Common myeloid progenitor, CD34-positive (primary cell): ENCODE measurements around the gene VAC14.

Source experiments
- CTCF ChIA-PET: fragments of 350-600 bp; sonication (Branson Sonifier 250); formaldehyde crosslinking; loops from one replicate; lab custom pipeline; 2021; ENCODE audit warnings: antibody characterized with exemption; lab: Charles Lee
- POLR2A ChIA-PET: fragments of 350-600 bp; sonication (Branson Sonifier 250); formaldehyde crosslinking; loops from one replicate; lab custom pipeline; 2021; ENCODE audit warnings: antibody characterized with exemption; lab: Charles Lee
- DNase-seq, 3 donors: peaks; one replicate each; pipeline versions ENCODE4 v3.0.0 to v3.0.0-alpha.2; 2013
- H3K27ac ChIP-seq, 2 experiments: 1 replicate in 1 of 2; 2 replicates in 1 of 2; pipeline ENCODE4 v1.7.0; 2013; ENCODE audit warnings: inconsistent platforms in 2 of 2, low read length in 2 of 2, mild to moderate bottlenecking in 2 of 2, low read depth in 1 of 2, moderate library complexity in 1 of 2; ENCODE audit not compliant: severe bottlenecking in 2 of 2, insufficient read depth in 1 of 2, poor library complexity in 1 of 2
- H3K27me3 ChIP-seq, 5 experiments: replicated peaks in 2 of 5; 1 replicate in 3 of 5; 2 replicates in 2 of 5; pipeline versions ENCODE4 v1.6.1 to v1.7.0; 2013; ENCODE audit warnings: low read length in 4 of 5, mild to moderate bottlenecking in 2 of 5, moderate library complexity in 2 of 5, inconsistent platforms in 1 of 5; ENCODE audit not compliant: insufficient read depth in 5 of 5, control insufficient read depth in 4 of 5
- H3K36me3 ChIP-seq, 4 experiments: 1 replicate in 2 of 4; 2 replicates in 2 of 4; pipeline versions ENCODE4 v1.6.1 to v1.7.0; 2013; ENCODE audit warnings: low read length in 3 of 4, control low read depth in 1 of 4, mild to moderate bottlenecking in 1 of 4; ENCODE audit not compliant: control insufficient read depth in 4 of 4, insufficient read depth in 4 of 4
- H3K4me1 ChIP-seq, 4 experiments: 1 replicate in 3 of 4; 2 replicates in 1 of 4; pipeline versions ENCODE4 v1.6.1 to v1.7.1; 2013; ENCODE audit warnings: low read length in 3 of 4, mild to moderate bottlenecking in 3 of 4, control low read depth in 1 of 4, inconsistent platforms in 1 of 4, moderate library complexity in 1 of 4; ENCODE audit not compliant: control insufficient read depth in 4 of 4, insufficient read depth in 4 of 4; ENCODE audit errors: control extremely low read depth in 1 of 4
- H3K4me3 ChIP-seq, 7 experiments: 1 replicate in 4 of 7; 2 replicates in 3 of 7; pipeline versions ENCODE4 v1.5.1 to v1.7.0; 2013; ENCODE audit warnings: mild to moderate bottlenecking in 7 of 7, low read length in 6 of 7, moderate library complexity in 6 of 7, inconsistent platforms in 2 of 7, low read depth in 2 of 7, control low read depth in 1 of 7; ENCODE audit not compliant: insufficient read depth in 4 of 7, control insufficient read depth in 1 of 7; ENCODE audit errors: extremely low read depth in 1 of 7
- H3K9me3 ChIP-seq, 5 experiments: 1 replicate in 4 of 5; 2 replicates in 1 of 5; pipeline versions ENCODE4 v1.6.1 to v1.7.1; 2013; ENCODE audit warnings: low read length in 4 of 5, mild to moderate bottlenecking in 2 of 5, inconsistent platforms in 1 of 5, low read depth in 1 of 5, moderate library complexity in 1 of 5; ENCODE audit not compliant: control insufficient read depth in 4 of 5, insufficient read depth in 2 of 5; ENCODE audit errors: control extremely low read depth in 1 of 5
- WGBS: methylation state at CpG from one replicate; pipeline ENCODE4 v1.1.5; 2013; ENCODE audit not compliant: insufficient coverage; 5-methylcytosine and 5-hydroxymethylcytosine counted together

The VAC14 gene

GRCh38 chr16:70683146-70683944 is 117.6 kb downstream of the VAC14 start:
- no peak for DNase-seq
- ChIA-PET CTCF (interaction anchor here (0.6 to 11.2 kb wide), 6 partner anchors 12 to 87 kb away, joined by 3 to 97 read pairs (median 10); no protein-coding TSS in a partner anchor), POLR2A (no interaction called here)
- Histone ChIP-seq H3K27me3 (no peaks in the 10 kb centered on the region), H3K9me3 (no peaks in the 10 kb centered on the region), H3K27ac (no peak overlapping the region), H3K4me3 (no peak overlapping the region), H3K36me3 (peaks cover 0 to 24% (median 9%) of the 10 kb centered on the region in 4 experiments), H3K4me1 (peaks cover 0 to 41% (median 34%) of the 10 kb centered on the region in 4 experiments)
- 97% methylated on average over 13 of the region's 13 CpGs for WGBS

GRCh38 chr16:70682239-70683145 is 118.5 kb downstream of the VAC14 start:
- Histone ChIP-seq H3K4me3 (no peak overlapping the region), H3K27me3 (no peaks in the 10 kb centered on the region), H3K4me1 (peaks cover 0 to 36% (median 31%) of the 10 kb centered on the region in 4 experiments), H3K27ac (no peak overlapping the region), H3K9me3 (no peaks in the 10 kb centered on the region), H3K36me3 (peaks cover 0 to 27% (median 14%) of the 10 kb centered on the region in 4 experiments)
- POLR2A ChIA-PET = no interaction called here
- 92% methylated on average over 8 of the region's 14 CpGs for WGBS
- CTCF ChIA-PET = interaction anchor here (0.6 to 11.2 kb wide), 5 partner anchors 13 to 86 kb away, joined by 3 to 97 read pairs (median 4); no protein-coding TSS in a partner anchor
- DNase-seq = no peak

DNA sequence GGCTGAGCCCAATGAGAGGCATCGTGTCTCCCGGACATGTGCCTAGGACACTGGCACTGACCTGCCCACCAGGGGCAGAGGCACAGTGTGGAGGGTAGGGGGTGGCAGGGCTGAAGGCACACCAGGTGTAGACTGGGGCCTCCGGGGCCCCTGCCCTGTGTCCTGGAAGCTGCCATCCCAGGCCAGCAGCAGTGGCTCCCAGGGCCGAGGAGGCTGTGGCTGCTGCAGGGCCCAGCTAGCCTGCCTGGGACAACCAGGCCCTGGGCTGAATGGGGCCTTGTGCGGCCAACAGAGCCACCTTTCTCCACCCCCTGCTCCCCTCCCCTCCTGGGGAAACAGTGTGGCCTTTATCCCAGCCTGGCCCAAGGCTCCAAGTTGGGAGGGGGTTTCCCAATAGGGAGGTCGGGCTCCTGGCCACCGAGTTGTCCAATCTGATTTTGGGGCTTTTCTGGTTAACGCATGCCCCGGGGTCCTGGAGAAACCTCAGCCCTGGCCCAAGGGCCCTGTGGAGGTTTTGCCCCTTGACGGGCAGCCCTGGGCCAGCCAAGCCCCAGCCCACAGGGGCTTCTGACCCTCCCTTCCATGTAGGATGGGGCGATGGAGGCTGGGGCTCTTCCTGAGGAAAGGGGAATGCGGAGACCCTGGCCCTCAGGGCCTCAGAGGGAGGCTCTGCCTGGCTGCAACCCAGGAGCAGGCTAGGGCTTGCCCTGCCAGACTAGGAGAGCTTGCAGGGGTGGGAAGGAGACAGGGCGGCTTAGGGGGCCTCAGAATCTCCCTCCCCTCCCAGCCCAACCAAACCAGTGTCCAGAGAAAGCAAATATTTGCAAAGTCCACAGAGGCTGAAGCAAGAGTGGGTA is 119.3 kb downstream of the VAC14 start:
- ChIA-PET POLR2A (no interaction called here), CTCF (interaction anchor here (0.7 to 11.2 kb wide), 5 partner anchors 8 to 87 kb away, joined by 3 to 97 read pairs (median 9); no protein-coding TSS in a partner anchor)
- Histone ChIP-seq H3K27ac (no peak overlapping the region), H3K4me3 (no peak overlapping the region), H3K27me3 (no peaks in the 10 kb centered on the region), H3K36me3 (peaks cover 0 to 35% (median 16%) of the 10 kb centered on the region in 4 experiments), H3K4me1 (peaks cover 0 to 32% (median 29%) of the 10 kb centered on the region in 4 experiments), H3K9me3 (no peaks in the 10 kb centered on the region)
- no peak for DNase-seq
- 76% methylated on average over 10 of the region's 13 CpGs for WGBS

DNA sequence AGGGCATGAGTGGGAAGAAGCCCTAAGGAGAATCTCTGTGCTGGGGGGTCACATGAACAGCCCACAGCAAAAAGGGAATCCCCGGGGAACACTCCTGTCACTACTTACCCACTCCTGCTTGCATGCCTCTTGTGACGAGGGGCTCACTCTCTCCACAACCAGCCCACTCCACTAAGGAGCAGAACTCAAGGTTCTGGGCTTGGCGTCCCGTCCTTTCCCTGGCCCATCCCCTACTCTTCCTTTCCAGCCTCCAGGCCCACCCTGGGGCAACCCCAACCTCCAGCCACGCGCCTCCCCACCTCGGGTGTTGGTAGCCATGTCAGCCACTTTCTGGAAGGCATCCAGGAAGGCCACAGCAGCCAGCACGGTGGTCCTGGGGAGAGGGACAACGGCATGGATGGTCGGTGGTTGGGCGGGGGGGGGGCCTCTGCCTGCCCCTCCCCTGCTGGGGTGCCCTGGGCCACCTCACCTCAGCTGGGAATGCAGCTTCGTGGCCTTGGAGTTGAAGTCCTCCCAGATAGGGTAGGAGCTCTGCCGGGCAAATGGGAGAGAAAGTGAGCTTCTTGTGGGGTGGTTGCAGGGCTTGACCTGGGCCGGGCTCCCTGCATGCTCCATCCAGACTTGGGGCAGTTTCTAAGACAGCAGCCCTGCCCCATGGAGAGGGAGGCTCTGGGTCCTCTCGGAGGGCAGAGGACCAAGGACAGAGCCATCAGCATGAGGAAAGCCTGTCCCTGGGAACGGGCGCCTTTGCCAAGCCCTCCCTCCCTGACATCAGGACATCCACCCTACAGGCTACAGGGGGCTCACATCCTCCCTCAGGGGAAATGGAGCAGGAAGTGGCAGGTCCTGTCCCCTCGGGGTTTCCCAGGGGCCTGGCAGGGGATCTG is 120.2 kb downstream of the VAC14 start:
- no peaks in the 10 kb centered on the region for H3K27me3 ChIP-seq
- no peak overlapping the region for H3K27ac ChIP-seq
- ChIA-PET CTCF (interaction anchor here (0.6 to 11.2 kb wide), 5 partner anchors 9 to 95 kb away, joined by 3 to 97 read pairs (median 3); no protein-coding TSS in a partner anchor), POLR2A (interaction anchor here (0.7 kb wide), 1 partner anchor 54 kb away, joined by 4 read pairs; no protein-coding TSS in a partner anchor)
- H3K9me3 ChIP-seq = no peaks in the 10 kb centered on the region
- H3K36me3 ChIP-seq = peaks cover 0 to 40% (median 24%) of the 10 kb centered on the region in 4 experiments
- H3K4me1 ChIP-seq = peaks cover 0 to 26% (median 23%) of the 10 kb centered on the region in 4 experiments
- WGBS = 82% methylated on average over 10 of the region's 18 CpGs
- DNase-seq = no peak
- H3K4me3 ChIP-seq = no peak overlapping the region

DNA sequence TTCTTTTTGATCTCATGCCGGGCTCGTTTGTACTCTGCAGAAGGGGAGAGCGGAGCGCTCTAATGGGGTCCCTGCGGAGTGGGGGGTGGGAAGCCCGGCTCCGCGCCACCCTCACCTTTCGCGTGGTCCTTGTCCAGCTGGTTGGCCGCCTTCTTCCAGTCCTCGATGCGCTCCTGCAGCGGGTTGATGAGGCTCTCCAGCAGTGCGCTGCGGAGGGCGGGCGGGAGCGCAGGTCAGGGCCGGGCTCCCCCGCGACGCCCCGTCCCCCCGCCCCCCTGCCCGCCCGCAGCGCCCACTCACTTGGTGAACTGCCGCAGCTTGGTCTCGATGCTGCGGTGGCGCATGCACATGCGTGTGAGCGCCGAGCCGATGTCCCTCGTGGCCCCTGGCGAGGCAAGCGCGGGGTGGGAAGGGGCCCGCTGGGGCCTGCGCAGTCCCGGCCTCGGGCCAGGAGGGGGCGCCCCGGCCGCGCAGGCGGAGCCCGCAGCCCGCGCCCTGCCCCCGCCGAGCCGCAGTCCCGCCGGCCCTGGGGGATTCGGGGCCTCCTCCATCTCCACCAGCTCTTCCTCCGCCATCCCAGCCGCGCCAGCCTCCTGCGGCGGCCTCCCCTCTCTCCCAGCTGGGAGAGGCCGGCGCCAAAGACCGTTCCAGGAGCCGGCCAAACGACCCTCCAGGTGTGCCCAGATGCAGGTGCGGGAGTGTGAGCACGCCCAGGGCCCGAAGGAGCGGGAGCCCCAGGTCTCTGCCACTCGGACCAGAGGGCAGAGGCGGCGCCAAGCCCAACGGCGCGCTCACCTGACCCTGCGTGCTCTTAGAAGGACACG is 121.1 kb downstream of the VAC14 start:
- Histone ChIP-seq H3K4me3 (no peak overlapping the region), H3K9me3 (no peaks in the 10 kb centered on the region), H3K27ac (no peak overlapping the region), H3K4me1 (peaks cover 0 to 19% (median 18%) of the 10 kb centered on the region in 4 experiments), H3K36me3 (peaks cover 0 to 45% (median 26%) of the 10 kb centered on the region in 4 experiments), H3K27me3 (no peaks in the 10 kb centered on the region)
- CTCF ChIA-PET = interaction anchor here (0.7 to 11.2 kb wide), 14 partner anchors 10 to 96 kb away, joined by 3 to 97 read pairs (median 4); no protein-coding TSS in a partner anchor
- DNase-seq = peak in 2 of 3 donors; percentile 23
- 92% methylated on average over 59 of the region's 80 CpGs for WGBS
- POLR2A ChIA-PET = no interaction called here
